ENCODE data around the gene NAT9.

- TF ChIP-seq CTCF (IDR thresholded peaks at IDR 0.05) (no peak), POLR2AphosphoS5 (IDR thresholded peaks at IDR 0.05) (no peak), EP300 (IDR thresholded peaks at IDR 0.05; ENCODE audit: low read depth) (no peak)
Measured at GRCh38 chr17:74761419-74761818, 14.7 kb downstream of the NAT9 start.
